HG02759 (cell line): ENCODE data around the gene C4B.
"Not testable (repeated sequence)": the region's sequence is repeated elsewhere in the genome, so short reads cannot be mapped to it uniquely, and the experiment has no call there.

Source experiments
- ATAC-seq: cut with Tn5 transposase; IDR thresholded peaks from one replicate; pipeline ENCODE4 v1.9.1; 2021; ENCODE audit warnings: mild to moderate bottlenecking, moderate library complexity; ENCODE audit not compliant: unreplicated experiment

C4B gene

DNA sequence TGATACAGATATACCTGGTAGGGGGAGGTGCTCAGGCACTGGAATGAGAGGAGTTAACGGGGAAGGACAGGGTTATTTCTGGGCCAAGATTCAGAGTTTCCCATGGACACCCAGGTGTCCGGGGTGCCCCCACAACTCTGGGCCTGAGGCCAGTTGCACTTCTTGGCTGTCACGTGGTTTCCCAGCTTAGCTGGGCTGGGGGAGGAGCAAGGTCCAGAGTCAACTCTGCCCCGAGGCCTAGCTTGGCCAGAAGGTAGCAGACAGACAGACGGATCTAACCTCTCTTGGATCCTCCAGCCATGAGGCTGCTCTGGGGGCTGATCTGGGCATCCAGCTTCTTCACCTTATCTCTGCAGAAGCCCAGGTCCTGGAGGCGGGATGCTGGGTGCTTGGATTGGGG is at the start of gene C4B:
Gene C4B, plus strand, starts transcription at position 249 of the 400 bp plus-strand sequence. Its CDS starts 51 bp downstream, at position 300.
- not testable (repeated sequence) for ATAC-seq

GRCh38 chr6:31965700-31966099 is 48.9 kb upstream of the C4B start:
- no peak for ATAC-seq

DNA sequence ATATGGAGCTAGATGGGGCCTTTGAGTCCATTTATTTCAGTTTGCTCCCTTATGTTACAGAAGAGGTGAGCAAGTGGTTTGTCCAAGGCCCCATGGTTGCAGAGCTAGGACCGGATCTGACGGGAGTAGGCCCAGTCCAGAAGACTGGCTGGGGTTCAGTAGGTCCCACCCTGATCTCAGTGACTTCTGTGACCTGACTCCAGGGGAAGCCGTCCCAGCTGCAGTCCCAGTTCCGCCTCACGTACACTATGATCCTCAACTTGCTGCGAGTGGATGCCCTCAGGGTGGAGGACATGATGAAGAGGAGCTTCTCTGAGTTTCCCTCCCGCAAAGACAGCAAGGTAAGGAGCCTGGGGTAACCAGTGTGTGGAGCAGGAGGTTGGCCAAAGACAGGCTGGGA is 48.1 kb upstream of the C4B start:
- no peak for ATAC-seq

DNA sequence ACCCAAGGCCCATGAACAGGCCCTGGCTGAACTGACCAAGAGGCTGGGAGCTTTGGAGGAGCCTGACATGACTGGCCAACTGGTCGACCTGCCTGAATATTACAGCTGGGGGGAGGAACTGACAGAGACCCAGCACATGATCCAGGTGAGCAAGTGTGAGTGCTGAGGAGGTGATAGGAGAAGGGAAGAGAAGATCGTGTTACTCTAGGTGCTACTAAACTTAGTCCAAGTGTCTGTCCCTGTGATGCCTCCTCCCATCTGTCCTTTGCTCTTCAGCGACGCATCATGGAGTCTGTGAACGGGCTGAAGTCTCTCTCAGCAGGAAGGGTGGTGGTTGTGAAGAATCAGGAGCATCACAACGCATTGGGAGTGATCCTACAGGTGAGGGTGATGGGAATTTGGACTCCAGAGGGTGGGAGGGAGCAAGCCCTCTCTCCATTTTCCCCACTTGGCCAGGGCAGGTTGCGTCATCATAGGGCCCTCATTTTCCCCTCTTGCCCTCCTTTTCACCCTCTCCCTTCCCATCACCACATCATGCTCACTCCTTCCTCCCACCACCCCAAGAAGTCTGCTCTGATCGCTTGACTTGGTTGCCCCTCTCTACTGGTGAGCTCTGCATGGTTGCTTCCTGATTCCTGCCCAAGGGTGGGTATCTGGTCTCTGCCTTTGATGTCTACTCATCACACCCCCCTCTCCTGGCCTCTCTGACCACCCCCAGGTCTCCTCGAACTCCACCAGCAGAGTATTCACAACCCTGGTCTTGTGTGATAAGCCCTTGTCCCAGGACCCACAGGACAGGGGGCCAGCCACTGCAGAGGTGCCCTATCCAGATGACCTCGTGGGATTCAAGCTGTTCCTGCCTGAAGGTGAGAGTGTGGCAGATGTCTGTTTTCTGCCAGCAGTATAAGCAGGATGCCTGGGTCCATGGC is 47.3 kb upstream of the C4B start:
- no peak for ATAC-seq

DNA sequence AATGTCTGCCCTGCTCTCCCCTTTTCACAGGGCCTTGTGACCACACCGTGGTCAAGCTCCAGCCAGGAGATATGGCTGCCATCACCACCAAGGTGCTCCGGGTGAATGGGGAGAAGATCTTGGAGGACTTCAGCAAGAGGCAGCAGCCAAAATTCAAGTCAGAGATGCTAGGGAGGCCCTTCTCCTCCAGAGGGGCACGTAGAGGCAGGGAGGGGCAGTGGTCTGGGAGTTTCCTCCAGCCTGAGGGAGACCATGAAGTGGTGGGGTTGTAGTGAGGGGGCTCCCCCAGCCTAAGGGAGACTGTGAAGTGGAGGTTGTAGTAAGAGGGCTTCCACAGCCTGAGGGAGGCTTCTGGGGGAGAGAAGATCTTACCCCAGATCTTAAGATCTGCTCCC is 46.7 kb upstream of the C4B start:
- no peak for ATAC-seq

DNA sequence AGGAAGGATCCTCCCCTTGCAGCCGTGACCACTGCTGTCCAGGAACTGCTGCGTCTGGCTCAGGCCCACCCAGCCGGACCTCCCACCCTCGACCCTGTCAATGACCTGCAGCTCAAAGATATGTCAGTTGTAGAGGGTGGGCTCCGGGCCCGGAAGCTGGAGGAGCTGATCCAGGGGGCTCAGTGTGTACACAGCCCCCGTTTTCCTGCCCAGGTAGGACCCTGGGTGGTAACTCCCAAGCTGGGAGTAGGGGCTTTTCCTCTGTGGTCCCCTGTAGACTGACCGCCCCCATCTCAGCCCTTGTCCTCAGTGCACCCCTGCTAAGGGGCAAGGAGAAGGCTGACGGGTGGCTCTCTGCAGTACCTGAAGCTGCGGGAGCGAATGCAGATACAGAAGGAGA is 46.3 kb upstream of the C4B start:
- no peak for ATAC-seq

DNA sequence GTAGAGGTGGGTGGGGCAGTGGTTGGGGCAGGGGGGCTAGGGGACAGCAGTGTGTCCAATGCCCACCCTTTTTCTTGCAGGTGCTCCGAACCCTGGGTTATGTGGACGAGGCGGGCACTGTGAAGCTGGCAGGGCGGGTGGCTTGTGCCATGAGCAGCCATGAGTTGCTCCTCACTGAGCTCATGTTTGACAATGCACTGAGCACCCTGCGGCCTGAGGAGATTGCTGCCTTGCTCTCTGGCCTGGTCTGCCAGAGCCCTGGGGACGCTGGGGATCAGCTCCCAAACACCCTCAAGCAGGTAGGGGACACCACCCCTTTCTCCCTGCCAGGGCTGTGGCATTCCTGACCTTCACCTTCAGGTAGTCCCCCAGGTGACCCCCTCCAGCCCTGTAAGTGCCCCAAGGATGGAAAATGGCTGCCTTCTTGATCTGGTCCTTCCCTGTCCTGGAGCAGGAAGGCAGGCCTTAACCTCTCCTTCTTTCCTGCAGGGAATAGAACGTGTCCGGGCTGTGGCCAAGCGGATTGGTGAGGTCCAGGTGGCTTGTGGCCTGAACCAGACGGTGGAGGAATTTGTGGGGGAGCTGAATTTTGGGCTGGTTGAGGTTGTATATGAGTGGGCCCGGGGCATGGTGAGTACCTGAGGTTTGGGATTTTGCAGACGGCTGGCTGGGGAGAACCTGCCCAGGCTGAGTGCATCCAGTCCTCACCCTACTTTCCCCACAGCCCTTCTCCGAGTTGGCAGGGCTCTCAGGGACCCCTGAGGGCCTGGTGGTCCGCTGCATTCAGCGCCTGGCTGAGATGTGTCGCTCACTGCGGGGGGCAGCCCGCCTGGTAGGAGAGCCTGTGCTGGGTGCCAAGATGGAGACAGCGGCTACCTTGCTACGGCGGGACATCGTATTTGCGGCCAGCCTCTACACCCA is 45.5 kb upstream of the C4B start:
- ATAC-seq = no peak

DNA sequence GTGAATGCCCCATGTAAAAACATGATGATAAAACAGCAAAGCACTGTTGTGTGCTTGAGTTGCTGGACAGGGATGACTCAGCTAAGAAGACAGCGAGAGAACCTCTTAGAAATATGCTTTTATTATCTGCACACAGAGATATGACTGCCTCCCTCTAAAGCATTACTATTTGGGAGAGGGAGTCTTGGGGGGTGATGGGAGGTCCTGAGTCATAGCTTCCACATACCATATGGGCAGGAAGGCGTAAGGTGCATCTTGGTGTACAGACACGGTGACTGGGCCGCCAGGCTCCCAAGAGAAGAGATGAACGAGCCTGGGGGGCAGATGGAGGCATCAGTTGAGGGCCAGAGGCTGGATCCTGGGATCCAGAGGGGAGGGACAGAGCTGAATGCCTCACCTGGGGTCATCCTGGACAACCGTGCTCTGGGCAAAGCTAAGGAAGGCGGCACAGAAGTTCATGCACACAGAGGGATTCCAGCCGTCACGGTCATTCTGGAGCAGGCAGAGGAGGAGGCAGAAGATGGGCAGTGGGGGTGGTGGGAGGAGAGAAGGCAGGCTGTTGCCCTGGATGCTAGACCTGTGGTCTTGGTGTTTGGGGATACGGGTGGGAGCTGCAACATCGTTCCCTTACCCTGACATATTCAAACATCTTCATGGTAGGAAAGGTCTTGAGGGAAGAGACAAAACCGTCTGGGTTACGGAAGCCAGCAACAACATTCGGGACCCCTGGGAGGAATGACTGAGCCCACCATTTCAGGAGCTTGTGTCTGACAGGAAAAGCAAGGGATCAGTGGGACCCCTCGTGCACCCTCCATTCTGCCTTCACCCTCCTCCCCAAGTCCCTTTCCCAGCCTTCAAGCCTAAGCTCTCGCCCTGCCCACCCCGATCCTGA is 44.6 kb upstream of the C4B start:
- ATAC-seq = no peak

GRCh38 chr6:31970604-31971271 is 43.9 kb upstream of the C4B start:
- no peak for ATAC-seq

DNA sequence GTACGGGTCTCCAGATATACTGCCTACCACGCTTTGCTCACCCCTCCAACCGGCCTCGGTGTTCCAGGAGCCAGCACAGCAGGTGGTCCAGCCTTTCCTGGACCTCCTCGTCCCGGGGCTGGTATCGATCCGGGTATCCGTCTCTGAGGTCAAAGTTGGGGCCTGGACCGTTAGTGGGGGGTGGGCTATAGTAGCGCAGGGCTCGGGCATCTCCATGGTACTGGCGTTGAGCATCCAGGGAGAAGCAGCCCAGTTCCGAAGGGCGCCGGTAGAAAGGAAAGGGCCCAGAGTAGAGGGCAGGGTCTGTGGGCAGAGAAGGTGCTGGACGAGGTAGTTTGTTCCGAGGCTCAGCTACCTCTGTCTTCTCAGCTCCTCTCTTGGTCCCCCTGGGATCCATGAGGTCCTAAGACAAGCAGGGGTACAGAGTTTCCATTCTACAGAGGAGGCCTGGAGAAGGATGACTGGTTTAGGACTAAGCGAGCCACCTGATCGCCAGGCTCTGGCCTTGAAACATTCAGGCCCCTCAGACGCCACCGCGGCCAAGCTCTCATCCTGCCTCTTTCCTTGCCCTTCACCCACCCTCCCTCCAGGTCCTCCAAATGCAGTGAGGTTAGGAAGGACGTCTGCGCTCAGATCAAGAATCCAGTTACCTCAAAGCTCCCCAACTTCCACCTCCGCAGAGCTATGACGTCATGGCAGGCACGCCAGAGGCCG is 43.2 kb upstream of the C4B start:
- ATAC-seq = no peak

DNA sequence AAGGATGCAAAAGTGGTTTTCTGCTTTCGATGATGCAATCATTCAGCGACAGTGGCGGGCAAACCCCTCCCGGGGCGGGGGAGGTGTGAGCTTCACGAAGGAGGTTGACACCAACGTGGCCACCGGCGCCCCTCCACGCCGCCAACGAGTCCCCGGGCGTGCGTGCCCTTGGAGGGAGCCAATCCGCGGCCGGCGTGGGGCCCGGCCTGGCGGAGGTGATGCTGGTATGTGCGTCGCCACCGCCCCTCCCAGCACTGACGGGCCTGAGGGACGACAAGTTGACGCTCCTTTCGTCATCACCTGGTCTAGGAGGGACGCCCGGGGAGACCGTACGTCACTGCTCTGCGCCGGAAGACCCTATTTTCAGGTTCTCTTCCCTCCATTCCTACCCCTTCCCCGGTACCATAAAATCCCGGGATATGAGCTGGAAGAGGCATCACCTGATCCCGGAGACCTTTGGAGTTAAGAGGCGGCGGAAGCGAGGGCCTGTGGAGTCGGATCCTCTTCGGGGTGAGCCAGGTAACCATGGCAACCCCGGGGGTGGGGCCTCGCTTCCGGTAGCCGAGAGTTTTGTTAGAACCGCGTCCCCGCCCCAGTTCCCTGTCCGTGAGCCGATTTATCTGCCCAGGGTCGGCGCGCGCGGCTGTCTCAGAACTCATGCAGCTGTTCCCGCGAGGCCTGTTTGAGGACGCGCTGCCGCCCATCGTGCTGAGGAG is 42.4 kb upstream of the C4B start, which contains the start of gene DXO:
Gene DXO, minus strand, starts transcription at position 146 of the 716 bp plus-strand sequence. CDS start 463 bp downstream, outside the sequence.
- ATAC-seq = peak; percentile 89

GRCh38 chr6:31972709-31973350 is 41.8 kb upstream of the C4B start:
- peak; percentile 2 for ATAC-seq

- ATAC-seq = not testable (repeated sequence)
Observed at GRCh38 chr6:31976065-31976464, 38.5 kb upstream of the C4B start.

GRCh38 chr6:31977816-31978431 is 36.7 kb upstream of the C4B start:
- ATAC-seq = no peak

DNA sequence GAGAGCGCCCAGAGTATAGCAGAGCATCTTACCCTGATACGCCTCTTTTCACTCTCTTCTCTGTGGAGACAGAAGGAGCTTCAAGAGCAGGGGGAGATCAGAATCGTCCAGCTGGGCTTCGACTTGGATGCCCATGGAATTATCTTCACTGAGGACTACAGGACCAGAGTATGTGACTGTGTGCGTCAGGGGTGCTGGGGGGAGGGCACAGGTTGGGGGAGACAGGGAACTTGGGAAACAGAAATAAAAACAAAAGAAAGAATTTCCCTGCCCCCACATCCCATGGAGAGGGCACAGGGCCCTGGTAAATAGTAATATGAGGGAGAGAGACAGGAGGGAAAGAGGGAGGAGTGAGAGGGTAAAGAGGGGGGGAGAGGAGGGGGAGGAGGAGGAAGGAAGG is 35.8 kb upstream of the C4B start:
- ATAC-seq = no peak

DNA sequence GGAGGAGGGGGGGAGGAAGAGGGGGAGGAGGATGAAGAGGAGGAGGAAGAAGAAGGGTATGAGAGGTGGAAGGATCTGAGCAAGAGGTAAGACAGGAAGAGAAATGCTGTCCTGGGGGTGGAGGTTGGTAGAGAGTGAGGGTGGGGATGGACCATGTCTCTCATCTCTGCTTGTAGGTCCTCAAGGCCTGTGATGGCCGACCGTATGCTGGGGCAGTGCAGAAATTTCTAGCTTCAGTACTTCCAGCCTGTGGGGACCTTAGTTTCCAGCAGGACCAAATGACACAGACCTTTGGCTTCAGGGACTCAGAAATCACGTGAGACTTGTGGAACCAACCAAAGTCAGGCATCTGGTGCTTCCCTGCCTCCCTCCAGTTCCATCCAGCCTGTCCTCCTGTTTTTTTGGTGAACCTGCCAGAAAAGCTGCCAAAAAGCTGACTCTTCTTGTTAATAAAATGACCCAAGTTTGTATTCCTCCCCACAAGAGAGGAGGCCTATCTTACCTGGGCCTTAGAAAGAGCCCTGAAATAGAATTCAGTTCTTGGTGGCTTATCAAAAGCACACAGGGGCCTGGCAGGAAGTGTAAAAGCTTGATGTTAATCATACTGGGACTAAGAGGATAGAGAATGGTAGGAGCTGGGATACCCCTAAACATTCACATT is 35.2 kb upstream of the C4B start:
- no peak for ATAC-seq

DNA sequence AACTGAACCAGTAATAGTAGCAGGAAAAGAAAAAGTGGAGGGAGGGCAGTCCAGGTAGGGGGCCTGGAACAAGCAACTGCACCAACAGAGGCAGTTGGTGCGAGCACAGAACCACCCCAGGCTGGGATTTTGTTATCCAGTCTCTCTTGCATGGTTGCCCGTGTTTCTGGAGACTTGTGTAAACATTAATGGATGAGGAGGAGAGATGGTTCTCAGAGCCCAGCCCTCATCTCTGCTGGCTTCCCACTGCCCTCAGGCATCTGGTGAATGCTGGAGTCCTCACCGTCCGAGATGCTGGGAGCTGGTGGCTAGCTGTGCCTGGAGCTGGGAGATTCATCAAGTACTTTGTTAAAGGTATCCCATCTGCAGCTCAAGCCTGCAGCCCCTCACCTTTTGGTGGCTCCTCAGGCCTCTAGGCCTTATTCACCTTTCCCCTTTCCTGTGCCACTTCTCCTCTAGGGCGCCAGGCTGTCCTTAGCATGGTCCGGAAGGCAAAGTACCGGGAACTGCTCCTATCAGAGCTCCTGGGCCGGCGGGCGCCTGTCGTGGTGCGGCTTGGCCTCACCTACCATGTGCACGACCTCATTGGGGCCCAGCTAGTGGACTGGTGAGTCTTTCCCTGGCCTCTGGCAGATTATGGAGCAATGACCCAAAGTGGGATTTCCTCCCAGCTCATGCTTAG is 34.3 kb upstream of the C4B start:
- ATAC-seq = not testable (repeated sequence)
